ENCODE measurements around the gene FBXL5. TPM values are rescaled to one million over a fixed set of nuclear protein-coding genes. Genes with fewer than 3 reads are reported as not detected.

Gene FBXL5
- total RNA-seq, 1 experiment from 2014 or later = 34.8 TPM

DNA sequence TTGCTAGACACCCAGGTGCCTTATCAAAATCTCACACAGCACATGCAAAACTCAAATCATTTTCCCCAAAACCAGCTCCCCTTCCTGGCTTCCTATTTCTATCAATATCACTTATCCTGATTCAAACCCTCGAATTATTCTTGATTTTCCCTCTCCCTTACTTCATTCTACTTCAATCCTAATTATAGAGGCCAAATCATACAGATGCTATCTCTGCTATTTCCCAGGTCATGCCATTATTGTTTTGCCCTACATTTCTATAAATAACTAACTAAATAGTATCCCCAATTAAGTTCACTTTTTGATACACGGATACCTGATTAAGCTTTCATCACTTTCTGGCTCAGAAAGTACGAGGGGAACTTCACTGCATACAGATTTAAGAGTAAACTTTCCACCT is 62.4 kb downstream of the FBXL5 start:
- no peak for DNase-seq (ENCODE audit: low read depth)
- in situ Hi-C loops (cut with HindIII; ENCODE audit: low pct_unique_long_range_greater_than_20kb, low sequenced_read_pairs) = no loop called here

DNA sequence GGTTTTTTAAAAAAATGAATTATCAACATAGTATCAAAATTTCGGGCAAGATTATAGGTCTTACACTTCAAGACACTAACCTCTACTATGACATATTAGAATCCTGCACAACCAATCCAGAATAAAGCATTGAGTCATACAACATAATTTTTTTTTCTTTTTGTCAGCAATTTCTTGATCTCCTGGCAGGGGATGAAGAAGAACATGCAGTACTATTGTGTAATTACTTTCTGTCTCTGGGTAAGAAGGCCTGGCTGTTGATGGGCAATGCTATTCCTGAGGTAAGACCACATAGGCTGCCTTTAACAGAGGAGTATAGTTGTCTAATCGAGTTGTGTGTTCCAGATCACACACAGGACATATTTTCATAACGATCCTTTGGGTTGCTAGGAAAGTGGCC is 67.5 kb downstream of the FBXL5 start:
- in situ Hi-C loops (cut with HindIII; ENCODE audit: low pct_unique_long_range_greater_than_20kb, low sequenced_read_pairs) = no loop called here
- DNase-seq (ENCODE audit: low read depth) = no peak

DNA sequence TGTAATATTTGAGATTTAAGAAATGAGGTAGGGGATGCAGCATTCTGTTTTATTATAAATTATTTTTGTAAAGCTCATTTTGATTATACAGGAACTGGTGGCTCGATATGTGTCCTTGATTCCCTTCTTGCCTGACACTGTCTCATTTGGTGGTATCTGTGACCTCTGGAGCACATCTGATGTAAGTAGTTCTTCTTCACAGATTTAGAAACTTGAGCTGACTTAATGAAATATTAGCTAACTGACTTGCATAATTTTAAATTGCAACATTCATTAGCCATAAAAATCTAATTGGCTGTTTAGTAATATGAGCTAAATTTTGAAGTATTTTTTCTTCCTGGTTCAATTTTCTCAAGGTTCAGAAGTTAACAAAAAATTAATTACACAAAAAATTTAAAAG is 69.1 kb downstream of the FBXL5 start:
- in situ Hi-C loops (cut with HindIII; ENCODE audit: low pct_unique_long_range_greater_than_20kb, low sequenced_read_pairs) = no loop called here
- DNase-seq (ENCODE audit: low read depth) = no peak

DNA sequence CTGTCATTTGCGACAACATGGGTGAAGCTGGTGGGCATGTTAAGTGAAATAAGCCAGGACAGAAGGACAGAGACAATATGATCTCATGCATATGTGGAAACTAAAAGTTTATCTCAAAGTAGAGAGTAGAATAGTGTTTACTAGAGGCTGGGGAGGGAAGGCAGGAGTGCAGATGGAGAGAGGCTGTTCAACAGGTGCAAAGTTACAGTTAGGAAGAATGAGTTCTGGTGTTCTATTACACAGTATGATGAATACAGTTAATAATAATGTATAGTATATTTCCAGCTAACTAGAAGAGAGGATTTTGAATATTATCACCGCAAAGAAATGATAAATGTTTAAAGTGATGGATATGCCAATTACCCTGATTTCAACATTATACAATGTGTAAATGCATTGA is 69.8 kb downstream of the FBXL5 start:
- DNase-seq (ENCODE audit: low read depth) = no peak
- in situ Hi-C loops (cut with HindIII; ENCODE audit: low pct_unique_long_range_greater_than_20kb, low sequenced_read_pairs) = no loop called here

DNA sequence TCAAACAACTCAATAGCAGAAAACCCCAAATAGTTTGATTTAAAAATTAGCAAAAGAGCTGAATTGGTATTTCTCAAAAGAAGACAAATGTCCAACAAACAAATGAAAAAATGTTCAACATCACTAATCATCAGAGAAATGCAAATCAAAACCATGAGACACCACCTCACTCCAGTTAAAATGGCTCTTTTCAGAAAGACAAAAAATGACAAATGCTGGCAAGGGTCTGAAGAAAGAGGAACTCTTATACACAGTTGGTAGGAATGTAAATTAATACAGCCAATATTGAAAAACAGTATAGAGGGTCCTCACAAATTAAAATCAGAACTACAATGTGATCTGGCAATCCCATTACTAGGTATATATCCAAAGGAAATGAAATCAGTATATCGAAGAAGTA is 70.4 kb downstream of the FBXL5 start:
- in situ Hi-C loops (cut with HindIII; ENCODE audit: low pct_unique_long_range_greater_than_20kb, low sequenced_read_pairs) = no loop called here
- DNase-seq (ENCODE audit: low read depth) = no peak

GRCh38 chr4:15577508-15577907 is 77.6 kb downstream of the FBXL5 start:
- in situ Hi-C loops (cut with HindIII; ENCODE audit: low pct_unique_long_range_greater_than_20kb, low sequenced_read_pairs) = no loop called here
- no peak for DNase-seq (ENCODE audit: low read depth)

DNA sequence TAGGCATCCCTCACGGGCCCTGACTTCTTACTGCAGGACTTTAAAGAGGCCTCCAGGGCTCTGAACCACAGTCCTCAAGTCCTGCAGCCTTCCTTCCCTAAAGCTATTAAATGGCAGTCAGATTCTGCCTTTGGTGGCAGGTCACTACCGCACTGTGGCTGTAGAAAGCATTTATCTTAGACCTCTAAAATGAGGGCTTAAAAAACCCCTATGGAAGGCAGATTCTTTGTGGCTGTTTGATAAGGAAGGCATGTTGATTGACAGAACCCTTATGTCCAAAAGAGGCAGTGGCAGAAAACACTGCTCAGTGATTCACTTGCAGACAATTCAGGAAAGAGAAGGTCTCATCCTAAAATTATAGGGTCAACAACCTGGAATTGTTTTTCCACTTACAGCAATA is 79.2 kb downstream of the FBXL5 start:
- in situ Hi-C loops (cut with HindIII; ENCODE audit: low pct_unique_long_range_greater_than_20kb, low sequenced_read_pairs) = no loop called here
- no peak for DNase-seq (ENCODE audit: low read depth)

DNA sequence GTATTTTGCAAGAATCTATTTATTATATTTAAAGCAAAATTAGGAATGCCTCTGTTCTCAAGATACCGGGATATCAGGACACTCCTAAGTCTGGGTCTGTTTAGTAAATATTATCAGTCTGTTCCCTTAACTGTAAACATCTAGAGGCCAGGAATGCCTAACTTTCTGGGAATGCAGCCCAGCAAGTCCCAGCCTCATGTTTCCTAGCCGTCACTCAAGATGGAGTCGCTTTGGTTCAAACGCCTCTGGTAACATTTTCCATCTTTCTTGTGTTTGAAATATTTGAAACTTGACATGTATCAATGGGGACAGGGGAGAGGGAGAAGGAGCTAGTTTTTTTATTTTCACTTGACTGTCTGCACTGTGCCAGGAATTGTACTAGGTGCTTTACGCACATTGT is 85.4 kb downstream of the FBXL5 start:
- in situ Hi-C loops (cut with HindIII; ENCODE audit: low pct_unique_long_range_greater_than_20kb, low sequenced_read_pairs) = no loop called here
- no peak for DNase-seq (ENCODE audit: low read depth)

DNA sequence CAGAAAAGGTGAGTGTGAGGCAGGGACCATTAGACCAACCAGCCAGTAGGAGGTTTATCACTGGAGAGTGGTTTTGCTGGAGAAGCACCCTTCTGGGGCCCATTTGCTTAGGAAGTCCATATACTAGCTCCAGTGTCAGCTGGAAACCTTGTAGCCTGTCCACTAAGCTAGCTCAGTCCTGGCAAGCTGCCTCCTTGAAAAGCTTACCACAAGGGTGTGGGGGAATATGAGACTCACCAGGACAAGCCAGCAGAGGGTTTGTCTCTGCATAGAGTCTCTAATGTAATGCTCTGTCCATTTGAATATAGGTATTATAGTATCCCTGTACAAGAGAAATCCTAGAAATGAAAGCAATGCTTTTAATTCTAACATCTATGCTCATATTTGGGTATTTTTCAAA is 86.3 kb downstream of the FBXL5 start:
- in situ Hi-C loops (cut with HindIII; ENCODE audit: low pct_unique_long_range_greater_than_20kb, low sequenced_read_pairs) = no loop called here
- DNase-seq (ENCODE audit: low read depth) = no peak

GRCh38 chr4:15563871-15564270 is 91.3 kb downstream of the FBXL5 start:
- in situ Hi-C loops (cut with HindIII; ENCODE audit: low pct_unique_long_range_greater_than_20kb, low sequenced_read_pairs) = no loop called here

GRCh38 chr4:15562623-15563022 is 92.5 kb downstream of the FBXL5 start:
- no peak for DNase-seq (ENCODE audit: low read depth)
- in situ Hi-C loops (cut with HindIII; ENCODE audit: low pct_unique_long_range_greater_than_20kb, low sequenced_read_pairs) = no loop called here

More at GRCh38 chr4:15563871-15564270, 91.3 kb downstream of the FBXL5 start:
- DNase-seq (ENCODE audit: low read depth) = no peak

DNA sequence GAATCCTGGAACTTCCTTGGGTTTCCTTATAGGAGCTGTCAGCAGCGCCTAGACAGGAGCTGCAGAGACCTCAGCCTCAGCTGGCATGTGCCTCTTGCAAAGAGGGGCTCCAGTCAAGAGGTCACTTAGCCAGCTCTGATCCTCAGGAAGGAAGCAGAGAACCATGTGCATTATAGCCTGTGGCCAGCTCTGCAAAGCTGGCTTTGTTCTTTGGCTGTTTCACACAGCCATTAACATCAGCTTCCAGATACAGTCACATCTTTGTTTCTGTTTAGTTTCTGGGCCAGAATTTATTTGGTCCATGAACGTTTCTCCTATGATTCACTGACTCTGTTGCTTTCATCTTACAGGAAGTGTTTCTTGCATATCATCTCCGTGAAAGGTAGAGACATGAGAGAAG is 93.0 kb downstream of the FBXL5 start:
- in situ Hi-C loops (cut with HindIII; ENCODE audit: low pct_unique_long_range_greater_than_20kb, low sequenced_read_pairs) = no loop called here

GRCh38 chr4:15558561-15558960 is 96.6 kb downstream of the FBXL5 start:
- no peak for DNase-seq (ENCODE audit: low read depth)
- in situ Hi-C loops (cut with HindIII; ENCODE audit: low pct_unique_long_range_greater_than_20kb, low sequenced_read_pairs) = no loop called here

More for the DNA sequence above, 93.0 kb downstream of the FBXL5 start:
- DNase-seq (ENCODE audit: low read depth) = no peak

GRCh38 chr4:15557786-15558550 is 97.2 kb downstream of the FBXL5 start:
- no peak for DNase-seq (ENCODE audit: low read depth)
- in situ Hi-C loops (cut with HindIII; ENCODE audit: low pct_unique_long_range_greater_than_20kb, low sequenced_read_pairs) = no loop called here

- no peak for DNase-seq (ENCODE audit: low read depth)
- in situ Hi-C loops (cut with HindIII; ENCODE audit: low pct_unique_long_range_greater_than_20kb, low sequenced_read_pairs) = no loop called here
Measured at GRCh38 chr4:15556511-15557092, 98.6 kb downstream of the FBXL5 start.

Other genes with a start within 250 kb of the FBXL5 start
- gene C1QTNF7, start 227.3 kb downstream of the FBXL5 start, total RNA-seq (2014; rRNA removed; shearing (Covaris generic); ENCODE audit: low replicate concordance) = not detected in 2 replicates
- 4.2 and 8.4 TPM in 2 replicates for gene CC2D2A, start 185.5 kb downstream of the FBXL5 start, total RNA-seq (2014; rRNA removed; shearing (Covaris generic); ENCODE audit: low replicate concordance)
- gene FAM200B, start 26.5 kb upstream of the FBXL5 start, total RNA-seq (2014; rRNA removed; shearing (Covaris generic); ENCODE audit: low replicate concordance) = 38.7 and 47.7 TPM in 2 replicates
- gene BST1, start 47.7 kb upstream of the FBXL5 start, total RNA-seq (2014; rRNA removed; shearing (Covaris generic); ENCODE audit: low replicate concordance) = 0.41 and 1.0 TPM in 2 replicates
- gene CD38, start 123.0 kb upstream of the FBXL5 start, total RNA-seq (2014; rRNA removed; shearing (Covaris generic); ENCODE audit: low replicate concordance) = not detected in 2 replicates